HFFc6 (cell line): Measurements from ENCODE around the gene BRIP1. TPM values are rescaled to one million over a fixed set of nuclear protein-coding genes. Genes with fewer than 3 reads are reported as not detected.
A peak's percentile ranks its signal among the peaks of the same experiment; 100 is the strongest.

Experiments used
- DNase-seq: peaks from one replicate; pipeline ENCODE4 v3.0.0-alpha.2; 2018
- H3K27ac Mint-ChIP-seq: 2 replicates; pipeline ENCODE4 v1.8.0; 2020; ENCODE audit warnings: mild to moderate bottlenecking, mixed read lengths
- H3K27me3 Mint-ChIP-seq: 2 replicates; pipeline ENCODE4 v1.8.0; 2021; ENCODE audit warnings: mild to moderate bottlenecking, moderate library complexity, mixed read lengths; ENCODE audit not compliant: insufficient read depth
- H3K36me3 Mint-ChIP-seq: 2 replicates; pipeline ENCODE4 v1.8.0; 2021; ENCODE audit warnings: low read depth, mixed read lengths
- H3K4me1 Mint-ChIP-seq: 2 replicates; pipeline ENCODE4 v1.8.0; 2020; ENCODE audit warnings: low read depth, mixed read lengths
- H3K4me3 Mint-ChIP-seq: 2 replicates; pipeline ENCODE4 v1.8.0; 2020; ENCODE audit warnings: mild to moderate bottlenecking, moderate library complexity, mixed read lengths
- H3K9me3 Mint-ChIP-seq: 2 replicates; pipeline ENCODE4 v1.8.0; 2020; ENCODE audit warnings: mild to moderate bottlenecking, mixed read lengths
- total RNA-seq, 6 experiments: library from RNA; stranded (reverse); fragmentation: NEBNext Ultra II Directional; extraction: Animal tissue kit (Norgen Biotek cat#: 25700); gene quantifications; 2 replicates in 1 of 6; 3 replicates in 5 of 6; pipeline ENCODE4 v1.2.3, GENCODE V29; 2021
- TF ChIP-seq, protein P1 (sequence below): fragments of 200-600 bp; sonication (generic); IDR thresholded peaks from 2 replicates; pipeline ENCODE4 v1.5.0; 2021; ENCODE audit warnings: antibody characterized with exemption, mild to moderate bottlenecking

The BRIP1 gene
- total RNA-seq, 6 experiments from 2014 or later = 4.6 to 9.7 (median 8.5) TPM

DNA sequence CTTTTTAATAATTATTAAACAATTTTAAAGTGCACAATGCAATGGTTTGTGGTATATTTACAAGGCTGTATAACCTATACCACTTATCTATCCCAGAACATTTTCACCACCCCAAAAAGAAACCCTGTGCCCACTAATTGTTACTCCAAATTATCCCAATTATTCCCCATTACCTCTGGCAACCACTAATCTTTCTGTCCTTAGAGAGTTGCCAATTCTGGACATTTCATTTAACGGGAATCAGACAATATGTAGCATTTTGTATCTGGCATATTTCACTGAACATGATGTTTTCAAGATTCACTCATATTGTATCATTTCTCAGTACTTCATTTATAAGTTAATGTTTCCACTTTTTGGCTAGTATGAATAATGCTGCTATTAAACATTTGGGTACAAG is 169.2 kb downstream of the BRIP1 start:
- H3K4me3 Mint-ChIP-seq = peak overlapping the region; percentile 36; the same call in 1 of the 2 replicates
- peaks cover 34% of the 10 kb centered on the region for H3K4me1 Mint-ChIP-seq
- H3K27me3 Mint-ChIP-seq = no peaks in the 10 kb centered on the region; the same call in 1 of the 2 replicates
- peaks cover 53% of the 10 kb centered on the region for H3K36me3 Mint-ChIP-seq
- peaks cover 10% of the 10 kb centered on the region for H3K9me3 Mint-ChIP-seq
- no peak for DNase-seq
- TF ChIP-seq, protein P1, sequence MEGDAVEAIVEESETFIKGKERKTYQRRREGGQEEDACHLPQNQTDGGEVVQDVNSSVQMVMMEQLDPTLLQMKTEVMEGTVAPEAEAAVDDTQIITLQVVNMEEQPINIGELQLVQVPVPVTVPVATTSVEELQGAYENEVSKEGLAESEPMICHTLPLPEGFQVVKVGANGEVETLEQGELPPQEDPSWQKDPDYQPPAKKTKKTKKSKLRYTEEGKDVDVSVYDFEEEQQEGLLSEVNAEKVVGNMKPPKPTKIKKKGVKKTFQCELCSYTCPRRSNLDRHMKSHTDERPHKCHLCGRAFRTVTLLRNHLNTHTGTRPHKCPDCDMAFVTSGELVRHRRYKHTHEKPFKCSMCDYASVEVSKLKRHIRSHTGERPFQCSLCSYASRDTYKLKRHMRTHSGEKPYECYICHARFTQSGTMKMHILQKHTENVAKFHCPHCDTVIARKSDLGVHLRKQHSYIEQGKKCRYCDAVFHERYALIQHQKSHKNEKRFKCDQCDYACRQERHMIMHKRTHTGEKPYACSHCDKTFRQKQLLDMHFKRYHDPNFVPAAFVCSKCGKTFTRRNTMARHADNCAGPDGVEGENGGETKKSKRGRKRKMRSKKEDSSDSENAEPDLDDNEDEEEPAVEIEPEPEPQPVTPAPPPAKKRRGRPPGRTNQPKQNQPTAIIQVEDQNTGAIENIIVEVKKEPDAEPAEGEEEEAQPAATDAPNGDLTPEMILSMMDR = no peak
- H3K27ac Mint-ChIP-seq = peak overlapping the region; percentile 66; the same call in 1 of the 2 replicates

- Mint-ChIP-seq H3K4me1 (peaks cover 30% of the 10 kb centered on the region), H3K36me3 (peaks cover 33% of the 10 kb centered on the region), H3K27me3 (no peaks in the 10 kb centered on the region; the same call in 1 of the 2 replicates), H3K4me3 (no peak overlapping the region), H3K27ac (peak overlapping the region; percentile 48), H3K9me3 (no peaks in the 10 kb centered on the region)
- TF ChIP-seq, protein P1 = no peak
- DNase-seq = no peak
Measured at GRCh38 chr17:61689610-61690180, 173.6 kb downstream of the BRIP1 start.

DNA sequence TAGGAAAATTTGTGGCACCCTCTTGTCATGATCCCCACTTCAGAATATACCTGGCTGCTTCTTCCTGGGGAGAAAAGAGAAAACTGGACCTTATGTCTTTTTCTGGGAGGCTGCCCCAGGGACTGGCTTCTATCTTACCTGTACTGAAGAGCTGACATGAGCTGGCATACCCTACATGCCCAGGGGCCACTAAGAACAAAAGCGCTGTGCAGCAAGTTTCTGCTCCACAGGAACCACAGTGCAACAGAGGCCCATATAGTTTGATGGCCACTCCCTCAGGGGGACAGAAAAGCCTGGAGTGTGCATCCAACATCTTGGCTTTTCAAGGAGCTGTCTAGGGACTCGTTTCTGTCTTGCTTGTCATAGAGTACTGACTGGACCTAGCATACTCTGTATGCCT is 175.6 kb downstream of the BRIP1 start:
- H3K4me1 Mint-ChIP-seq = peaks cover 12% of the 10 kb centered on the region
- no peak overlapping the region for H3K27ac Mint-ChIP-seq
- no peak for DNase-seq
- H3K9me3 Mint-ChIP-seq = no peaks in the 10 kb centered on the region
- TF ChIP-seq, protein P1 = no peak
- no peak overlapping the region for H3K4me3 Mint-ChIP-seq
- H3K27me3 Mint-ChIP-seq = no peaks in the 10 kb centered on the region; the same call in 1 of the 2 replicates
- H3K36me3 Mint-ChIP-seq = peaks cover 27% of the 10 kb centered on the region

- Mint-ChIP-seq H3K27me3 (no peaks in the 10 kb centered on the region; the same call in 1 of the 2 replicates), H3K36me3 (peaks cover 17% of the 10 kb centered on the region), H3K9me3 (no peaks in the 10 kb centered on the region), H3K4me3 (no peak overlapping the region), H3K4me1 (peaks cover 11% of the 10 kb centered on the region), H3K27ac (no peak overlapping the region)
- TF ChIP-seq, protein P1 = no peak
- no peak for DNase-seq
Measured at GRCh38 chr17:61686113-61686512, 177.2 kb downstream of the BRIP1 start.

GRCh38 chr17:61684818-61685217 is 178.5 kb downstream of the BRIP1 start:
- Mint-ChIP-seq H3K4me3 (no peak overlapping the region), H3K27me3 (no peaks in the 10 kb centered on the region; the same call in 1 of the 2 replicates), H3K4me1 (peaks cover 8% of the 10 kb centered on the region), H3K9me3 (no peaks in the 10 kb centered on the region), H3K27ac (no peak overlapping the region), H3K36me3 (peaks cover 21% of the 10 kb centered on the region)
- DNase-seq = no peak
- TF ChIP-seq, protein P1 = no peak
